ENCODE data around the gene SLC35D1.

DNA sequence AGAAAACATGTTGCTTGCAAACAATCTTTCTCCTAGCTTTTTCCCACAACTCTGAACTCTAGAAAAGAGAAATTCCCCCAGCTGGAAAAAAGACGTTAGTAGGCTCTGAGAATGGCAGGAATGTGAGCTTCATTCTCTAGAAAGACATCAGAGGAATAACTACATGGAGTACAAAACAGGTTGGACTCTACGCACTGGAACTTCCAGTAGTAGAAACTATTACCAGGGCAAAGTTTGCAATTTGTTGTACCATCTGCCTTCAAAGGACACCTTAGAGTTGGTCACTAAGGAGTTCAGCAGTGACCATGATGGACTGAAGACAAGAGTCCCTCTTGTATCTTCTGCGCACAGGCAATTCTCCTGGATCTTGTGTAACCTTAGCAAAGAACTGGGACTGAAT is 60.9 kb downstream of the SLC35D1 start:
- TF ChIP-seq POLR2A (IDR thresholded peaks at IDR 0.05; ENCODE audit: low read depth, low read length) (no peak), POLR2AphosphoS5 (IDR thresholded peaks at IDR 0.05; ENCODE audit: low read depth, low read length) (no peak)

Data from GM12892 (cell line).